Ecto neural progenitor cell (in vitro differentiated cells): ENCODE measurements around the gene SF1.
"Not testable (repeated sequence)": the region's sequence is repeated elsewhere in the genome, so short reads cannot be mapped to it uniquely, and the experiment has no call there.

Source experiments
- DNase-seq: peaks from one replicate; pipeline ENCODE4 v3.0.0-alpha.2; 2018; ENCODE audit warnings: low spot score

SF1 gene, protein sequence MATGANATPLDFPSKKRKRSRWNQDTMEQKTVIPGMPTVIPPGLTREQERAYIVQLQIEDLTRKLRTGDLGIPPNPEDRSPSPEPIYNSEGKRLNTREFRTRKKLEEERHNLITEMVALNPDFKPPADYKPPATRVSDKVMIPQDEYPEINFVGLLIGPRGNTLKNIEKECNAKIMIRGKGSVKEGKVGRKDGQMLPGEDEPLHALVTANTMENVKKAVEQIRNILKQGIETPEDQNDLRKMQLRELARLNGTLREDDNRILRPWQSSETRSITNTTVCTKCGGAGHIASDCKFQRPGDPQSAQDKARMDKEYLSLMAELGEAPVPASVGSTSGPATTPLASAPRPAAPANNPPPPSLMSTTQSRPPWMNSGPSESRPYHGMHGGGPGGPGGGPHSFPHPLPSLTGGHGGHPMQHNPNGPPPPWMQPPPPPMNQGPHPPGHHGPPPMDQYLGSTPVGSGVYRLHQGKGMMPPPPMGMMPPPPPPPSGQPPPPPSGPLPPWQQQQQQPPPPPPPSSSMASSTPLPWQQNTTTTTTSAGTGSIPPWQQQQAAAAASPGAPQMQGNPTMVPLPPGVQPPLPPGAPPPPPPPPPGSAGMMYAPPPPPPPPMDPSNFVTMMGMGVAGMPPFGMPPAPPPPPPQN

DNA sequence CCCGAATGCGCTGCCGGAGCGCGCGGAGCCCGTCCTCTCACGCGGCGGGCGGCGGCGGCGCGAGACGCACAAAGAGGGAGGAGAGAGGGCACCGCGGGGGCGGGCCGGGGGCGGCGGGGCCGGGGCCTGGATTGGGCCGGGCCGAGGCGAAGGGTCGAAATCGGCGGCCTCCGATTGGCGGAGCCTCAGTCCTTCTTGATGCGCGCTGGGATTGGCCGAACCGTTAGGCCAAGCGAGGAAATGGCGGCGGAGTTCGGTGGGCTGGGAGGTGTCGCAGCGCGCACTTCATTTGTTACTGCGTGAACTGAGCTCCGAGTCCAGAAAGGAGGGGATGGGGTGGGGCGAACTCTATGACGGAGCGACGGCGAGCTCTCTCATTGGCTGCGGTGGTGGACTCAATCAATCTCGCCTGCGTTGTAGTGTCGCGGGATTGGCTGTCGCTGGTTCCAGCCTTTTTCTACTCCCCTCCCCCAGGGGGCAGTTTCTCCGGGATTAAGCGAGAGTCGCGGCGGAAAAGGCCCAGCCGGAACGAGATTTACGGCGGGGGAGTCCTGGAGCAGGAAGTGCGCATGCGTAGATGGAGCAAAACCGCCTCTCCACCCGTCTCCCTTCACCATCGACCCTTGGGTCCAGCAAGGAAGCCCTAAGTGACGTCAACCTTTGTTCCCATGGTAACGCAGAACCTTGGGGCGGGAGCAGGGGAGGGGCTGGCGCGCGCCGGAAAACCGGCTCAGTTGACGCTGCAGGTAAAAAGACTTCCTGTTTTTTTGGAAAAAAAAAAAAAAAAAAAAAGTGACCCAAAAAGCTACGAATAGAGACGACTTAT, at the start of gene SF1:
Gene SF1 (minus strand): TSS at position 70 of the 826 bp plus-strand sequence. CDS start 150 bp downstream, outside the sequence.
- peak; percentile 100 for DNase-seq

DNA sequence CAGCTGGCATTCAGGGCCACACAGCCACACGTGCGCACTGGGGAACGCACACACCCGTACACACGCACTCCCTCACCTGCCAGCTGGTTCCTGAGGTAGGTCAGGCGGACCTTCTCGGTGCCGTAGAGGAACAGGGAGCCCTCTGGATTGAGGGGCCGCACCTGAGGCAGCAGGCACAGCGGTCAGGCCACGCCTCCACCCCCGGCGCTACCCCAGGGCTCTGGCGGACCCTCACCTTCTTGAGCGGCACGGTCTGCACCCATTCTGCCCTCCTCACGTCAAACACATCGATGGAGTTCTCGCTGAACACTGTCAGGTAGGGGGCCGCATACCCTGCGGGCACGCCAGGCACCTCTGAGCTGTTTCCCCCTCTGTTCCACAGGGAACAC, 49.1 kb upstream of the SF1 start:
- no peak for DNase-seq

DNA sequence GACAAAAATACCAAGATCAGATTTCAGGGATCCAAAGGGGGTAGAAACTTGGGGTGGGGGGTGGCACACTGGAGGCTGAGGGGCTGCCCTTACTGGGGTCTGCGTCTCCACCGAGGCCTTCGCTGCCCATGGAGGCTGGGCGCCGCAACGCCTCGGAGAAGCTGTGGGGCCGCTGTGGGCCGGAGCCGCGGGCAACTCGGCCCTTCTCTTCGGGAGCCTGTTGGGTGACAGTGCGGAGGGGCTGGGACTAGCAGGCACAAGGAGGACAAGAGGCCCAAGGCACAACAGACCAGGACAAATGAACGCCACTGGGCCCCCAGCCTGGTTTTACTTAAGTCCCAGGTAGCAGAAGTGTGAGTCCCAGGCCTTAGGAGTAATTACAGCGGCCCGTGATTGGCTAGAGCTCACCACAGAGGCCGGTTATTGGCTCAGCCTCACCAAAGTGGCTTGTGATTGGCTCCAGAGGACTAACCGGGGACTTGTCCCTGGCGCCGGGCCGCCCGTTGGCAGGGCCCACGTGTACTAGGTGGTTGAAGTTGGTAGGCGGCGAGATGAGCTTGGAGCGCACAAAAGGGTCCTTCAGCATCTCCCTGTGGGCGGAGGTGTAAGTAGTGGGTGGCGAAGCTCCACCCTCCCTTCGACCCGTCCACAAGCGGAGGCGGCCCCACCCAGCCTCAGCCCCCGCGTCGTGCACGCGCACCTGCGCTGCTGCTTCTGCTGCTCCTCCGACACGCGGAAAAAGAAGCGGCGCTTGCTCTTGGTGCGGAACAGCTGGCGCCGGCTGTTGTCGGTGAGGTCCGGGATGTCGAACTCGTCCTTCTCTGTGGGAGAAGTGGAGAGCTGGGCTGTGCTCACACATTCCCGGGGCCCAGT, 48.5 kb upstream of the SF1 start:
- no peak for DNase-seq

DNA sequence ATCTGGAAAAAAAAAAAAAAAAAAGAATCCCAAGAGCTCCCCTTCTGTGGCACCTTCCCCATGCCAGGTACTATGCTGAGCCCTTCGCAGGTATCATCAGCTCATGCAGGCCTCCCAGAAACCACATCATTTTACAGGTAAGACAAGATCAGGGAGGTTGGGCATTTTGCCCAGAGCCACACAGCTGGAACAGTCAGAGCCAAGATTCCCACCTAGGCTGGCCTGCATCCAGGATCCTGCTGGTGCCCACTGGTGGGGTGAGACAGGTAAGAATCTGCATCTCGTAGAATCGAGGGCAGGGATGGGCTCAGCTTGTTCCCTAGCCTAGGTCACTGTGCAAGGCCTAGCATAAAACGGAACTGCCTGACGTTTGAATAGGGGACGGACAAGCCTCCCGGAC, 47.7 kb upstream of the SF1 start:
- no peak for DNase-seq

DNA sequence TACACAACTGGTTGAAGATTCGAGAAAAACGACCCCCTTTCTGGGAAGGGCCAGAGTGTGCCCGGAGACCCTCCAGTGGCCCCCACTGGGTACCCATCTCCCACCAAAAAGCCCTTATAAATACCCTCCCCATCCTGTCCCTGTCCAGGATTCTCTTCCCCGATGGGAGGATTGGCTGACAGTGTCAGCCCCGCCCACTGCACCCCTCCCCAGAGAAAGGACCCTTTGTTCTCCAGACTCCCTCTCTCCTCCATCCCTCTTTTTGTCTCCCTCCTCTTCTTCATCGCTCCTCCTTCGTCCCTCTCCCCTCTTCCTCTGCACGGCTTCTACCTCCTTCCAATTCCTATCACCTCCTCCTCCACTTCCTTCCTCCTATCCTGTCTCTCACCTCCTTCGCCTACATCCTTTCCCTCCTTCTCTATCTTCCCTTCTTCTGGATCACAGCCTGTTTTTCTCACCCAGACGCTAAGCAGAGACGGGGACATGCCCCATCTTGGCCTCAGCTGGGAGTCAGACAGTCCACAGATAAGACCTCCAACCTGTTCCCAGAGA, 45.3 kb upstream of the SF1 start:
- no peak for DNase-seq

DNA sequence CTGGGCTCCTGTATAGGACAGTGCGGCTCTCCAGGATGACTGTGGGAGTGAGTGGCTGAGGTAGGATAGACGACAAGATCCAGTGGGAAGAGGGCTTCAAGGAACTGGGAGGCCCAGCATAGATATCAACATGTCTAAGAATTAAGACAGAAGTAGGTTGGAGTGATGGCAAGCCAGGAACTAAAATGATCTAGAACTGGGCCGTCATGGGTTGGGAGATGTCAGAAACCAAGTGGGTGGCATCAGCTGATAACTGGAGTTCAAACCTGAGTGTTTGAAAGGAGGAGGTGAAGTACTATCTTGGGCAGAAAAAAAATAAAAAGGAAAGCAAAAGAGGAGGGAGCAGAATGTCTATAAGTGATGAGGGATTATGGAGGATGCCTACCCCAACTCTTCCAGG, 39.1 kb upstream of the SF1 start:
- no peak for DNase-seq

DNA sequence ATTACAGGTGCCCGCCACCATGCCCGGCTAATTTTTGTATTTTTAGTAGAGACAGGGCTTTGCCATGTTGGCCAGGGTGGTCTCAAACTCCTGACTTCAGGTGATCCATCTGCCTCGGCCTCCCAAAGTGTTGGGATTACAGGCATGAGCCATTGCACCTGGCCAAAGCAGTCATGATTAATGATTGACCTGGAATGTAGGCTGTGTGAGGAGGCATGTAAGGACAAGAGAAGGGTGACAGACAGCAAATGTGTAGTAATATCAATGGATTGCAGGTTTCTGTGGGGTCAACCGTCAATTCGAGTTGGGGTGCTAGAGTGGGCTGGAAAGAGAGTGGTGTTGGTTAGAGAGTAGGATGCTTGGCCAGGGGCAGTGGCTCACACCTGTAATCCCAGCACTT, 37.1 kb upstream of the SF1 start:
- not testable (repeated sequence) for DNase-seq

DNA sequence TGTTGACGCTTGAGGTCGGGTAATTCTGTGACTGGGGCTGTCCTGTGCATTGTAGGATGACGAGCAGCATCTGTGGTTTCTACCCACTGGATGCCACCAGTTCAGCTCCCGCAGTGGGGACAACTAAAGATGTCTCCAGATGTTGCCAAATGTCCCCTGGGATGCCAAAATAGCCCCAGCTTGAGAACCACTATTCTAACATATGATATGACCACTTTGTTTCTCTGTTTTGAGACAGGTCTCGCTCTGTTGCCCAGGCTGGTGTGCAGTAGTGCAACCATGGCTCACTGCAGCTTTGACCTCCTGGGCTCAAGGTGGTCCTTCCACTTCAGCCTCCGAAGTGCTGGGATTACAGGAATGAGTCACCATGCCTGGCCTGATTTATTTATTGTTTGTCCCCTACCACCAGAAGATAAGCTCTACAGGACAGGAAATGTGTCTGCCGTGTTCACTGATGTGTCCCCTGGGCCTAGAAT, 36.4 kb upstream of the SF1 start:
- no peak for DNase-seq

DNA sequence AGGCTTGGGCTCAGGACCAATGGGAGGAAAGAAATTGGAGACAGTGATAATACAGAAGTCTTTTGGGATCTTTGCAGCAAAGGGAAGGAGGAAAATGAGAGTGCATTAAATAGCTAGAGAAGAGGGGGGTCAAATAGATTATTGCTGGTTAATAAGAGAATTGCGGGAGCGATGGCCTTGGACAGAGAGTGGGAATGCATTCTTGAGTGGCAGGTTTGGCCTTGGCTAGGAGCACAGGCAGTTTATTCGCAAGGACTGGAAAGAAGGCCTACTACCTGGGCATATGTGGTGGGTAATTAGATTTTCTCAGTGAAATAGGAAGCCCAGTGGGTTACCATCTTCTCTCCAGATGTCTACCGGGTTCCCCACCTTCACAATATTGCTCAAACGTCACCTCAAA, 35.5 kb upstream of the SF1 start:
- DNase-seq: no peak

DNA sequence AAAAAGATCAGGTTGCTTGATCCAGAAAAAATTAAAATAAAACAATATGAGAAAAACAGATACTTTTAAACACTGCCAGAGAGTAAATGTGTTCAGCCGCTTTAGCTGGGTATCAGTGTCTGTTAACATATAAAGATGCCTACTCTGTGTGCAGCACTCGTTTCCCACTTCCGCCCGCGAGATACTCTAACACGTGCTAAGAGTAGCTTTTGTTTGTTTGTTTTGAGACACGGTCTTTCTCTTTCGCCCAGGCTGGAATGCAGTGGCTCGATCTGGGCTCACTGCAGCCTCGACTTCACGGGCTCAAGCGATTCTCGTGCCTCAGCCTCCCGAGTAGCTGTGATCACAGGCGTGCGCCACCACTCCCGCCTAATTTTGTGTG, 32.5 kb upstream of the SF1 start:
- no peak for DNase-seq

DNA sequence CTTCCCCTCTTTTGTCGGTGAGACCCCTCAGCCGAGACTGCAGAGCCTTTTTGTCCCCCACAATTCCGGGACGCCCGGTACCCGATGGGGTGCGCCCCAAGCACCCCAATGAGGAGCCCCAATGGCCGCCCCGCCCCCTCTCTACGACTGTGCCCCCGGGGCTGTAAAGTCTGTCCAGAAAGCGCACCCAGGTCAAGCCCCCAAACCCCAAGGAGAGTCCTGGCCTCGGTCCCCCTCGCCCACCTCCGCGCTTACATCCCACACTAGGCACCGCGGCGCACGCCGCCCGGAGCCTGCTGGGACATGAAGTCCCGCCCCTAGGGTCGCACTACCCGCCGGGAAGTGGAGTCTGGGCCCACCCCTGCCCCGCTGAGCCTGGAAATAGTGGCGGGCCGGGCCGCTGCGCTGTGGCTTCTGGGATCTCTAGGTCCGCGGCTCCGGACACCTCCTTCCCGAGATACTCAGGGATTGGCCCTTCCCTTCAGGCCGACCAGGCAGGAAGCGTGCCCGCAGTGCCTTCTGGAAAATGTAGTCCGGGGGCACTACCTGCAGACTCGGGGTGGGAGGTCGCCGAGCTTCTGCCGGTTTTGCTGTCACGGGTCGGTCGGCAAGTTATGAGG, 32.0 kb upstream of the SF1 start, which contains the start of gene MEN1:
Gene MEN1 (minus strand): TSS at position 281 of the 620 bp plus-strand sequence. CDS start 442 bp downstream, outside the sequence.
- peak; percentile 97 for DNase-seq

DNA sequence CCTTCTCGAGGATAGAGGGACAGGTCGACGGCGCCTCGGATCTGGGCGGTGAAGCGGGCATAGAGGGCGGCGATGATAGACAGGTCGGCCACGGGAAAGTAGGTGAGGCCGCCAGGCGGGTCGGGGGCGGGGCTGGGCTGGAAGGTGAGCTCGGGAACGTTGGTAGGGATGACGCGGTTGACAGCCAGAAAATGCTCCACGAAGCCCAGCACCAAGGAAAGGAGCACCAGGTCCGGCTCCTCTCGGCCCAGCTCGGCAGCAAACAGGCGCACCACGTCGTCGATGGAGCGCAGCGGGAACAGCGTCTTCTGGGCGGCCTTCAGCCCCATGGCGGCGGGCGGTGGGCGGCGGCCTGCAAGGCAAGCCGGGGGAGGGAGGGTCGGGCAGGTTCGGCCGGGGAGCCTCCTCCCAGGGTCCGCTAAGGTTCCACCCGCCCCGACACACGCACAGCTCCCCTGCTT, 31.5 kb upstream of the SF1 start:
- DNase-seq: peak; percentile 70

DNA sequence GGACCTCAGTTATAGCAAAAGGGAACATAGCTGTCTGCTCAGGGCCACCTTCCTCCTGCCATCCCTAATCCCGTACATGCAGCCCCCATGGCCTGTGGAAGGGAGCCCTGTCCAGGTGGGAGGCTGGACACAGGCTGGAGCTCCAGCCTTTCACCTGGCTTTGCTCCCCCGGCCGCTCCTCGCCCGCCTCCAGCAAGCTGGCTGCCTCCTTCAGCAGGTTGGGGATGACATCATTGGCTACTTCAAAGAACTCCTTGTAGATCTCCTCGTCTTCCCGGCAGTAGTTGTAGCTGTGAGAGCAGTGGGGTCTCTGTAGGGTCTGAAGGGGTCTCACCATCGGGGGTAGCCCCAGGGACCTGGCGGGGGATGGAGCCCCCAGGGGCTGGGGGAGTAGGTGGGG, 27.1 kb upstream of the SF1 start:
- DNase-seq: no peak

DNA sequence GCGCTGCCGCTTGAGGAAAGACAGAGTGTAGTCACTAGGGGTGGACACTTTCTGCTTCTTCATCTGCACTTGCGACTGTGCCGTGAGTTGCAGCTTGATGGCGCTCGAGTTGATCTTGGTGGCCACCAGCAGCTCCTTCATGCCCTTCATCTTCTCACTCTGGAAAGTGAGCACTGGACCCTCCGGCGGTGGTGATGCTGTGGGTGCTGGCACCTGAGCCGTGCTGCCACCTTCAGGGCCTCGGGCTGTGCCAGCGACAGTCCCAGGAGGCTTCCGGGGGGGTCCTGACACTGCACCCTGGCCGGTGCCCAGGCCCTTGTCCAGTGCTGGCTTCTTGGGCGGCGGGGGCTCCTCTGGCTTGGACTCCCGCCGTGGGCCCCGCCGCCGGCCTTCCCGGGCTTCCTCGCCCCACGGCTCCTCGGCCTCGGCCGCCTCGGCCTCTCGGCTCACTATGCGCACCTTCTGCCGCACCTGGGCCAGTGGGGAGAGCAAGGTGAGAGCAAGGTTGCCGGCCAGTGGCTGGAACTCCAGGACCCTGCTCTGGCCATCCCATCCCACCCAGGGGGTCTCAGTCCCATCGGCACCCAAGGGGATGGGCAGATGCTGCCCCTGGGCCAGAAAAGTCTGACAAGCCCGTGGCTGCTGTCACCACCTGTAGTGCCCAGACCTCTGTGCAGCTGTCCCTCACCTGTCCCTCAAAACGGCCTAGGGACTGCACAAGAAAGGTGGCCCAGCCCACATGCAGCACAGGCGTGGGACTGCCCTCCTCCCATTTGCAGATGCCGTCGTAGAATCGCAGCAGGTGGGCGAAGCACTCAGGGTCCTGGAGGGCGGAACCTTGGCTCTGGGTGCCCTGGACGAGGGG, 26.2 kb upstream of the SF1 start:
- DNase-seq: no peak

DNA sequence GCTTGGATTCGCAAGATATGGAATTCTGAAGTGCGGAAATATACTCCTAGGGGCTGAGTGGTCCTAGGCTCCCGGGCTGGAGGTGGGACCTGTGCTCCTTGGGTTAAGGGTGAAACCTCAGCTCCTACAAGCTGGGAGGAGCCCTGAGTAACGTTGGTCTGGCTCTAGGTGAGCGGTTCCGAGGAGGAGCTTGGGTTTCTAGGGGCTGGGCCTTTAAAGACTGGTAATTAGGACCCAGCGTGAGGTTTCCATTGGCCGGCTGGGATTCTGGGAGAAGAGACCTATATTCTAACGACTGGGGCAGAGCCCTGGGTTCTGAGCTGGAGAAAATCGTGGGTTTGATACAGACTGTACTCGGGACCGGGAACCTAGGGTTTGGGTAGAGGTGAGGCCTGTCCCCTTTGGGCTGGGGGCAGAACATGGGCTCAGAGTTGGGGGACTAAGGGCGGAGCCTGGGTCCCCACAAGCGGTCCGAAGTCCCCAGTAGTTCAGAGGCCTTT, 25.6 kb upstream of the SF1 start:
- DNase-seq: no peak

DNA sequence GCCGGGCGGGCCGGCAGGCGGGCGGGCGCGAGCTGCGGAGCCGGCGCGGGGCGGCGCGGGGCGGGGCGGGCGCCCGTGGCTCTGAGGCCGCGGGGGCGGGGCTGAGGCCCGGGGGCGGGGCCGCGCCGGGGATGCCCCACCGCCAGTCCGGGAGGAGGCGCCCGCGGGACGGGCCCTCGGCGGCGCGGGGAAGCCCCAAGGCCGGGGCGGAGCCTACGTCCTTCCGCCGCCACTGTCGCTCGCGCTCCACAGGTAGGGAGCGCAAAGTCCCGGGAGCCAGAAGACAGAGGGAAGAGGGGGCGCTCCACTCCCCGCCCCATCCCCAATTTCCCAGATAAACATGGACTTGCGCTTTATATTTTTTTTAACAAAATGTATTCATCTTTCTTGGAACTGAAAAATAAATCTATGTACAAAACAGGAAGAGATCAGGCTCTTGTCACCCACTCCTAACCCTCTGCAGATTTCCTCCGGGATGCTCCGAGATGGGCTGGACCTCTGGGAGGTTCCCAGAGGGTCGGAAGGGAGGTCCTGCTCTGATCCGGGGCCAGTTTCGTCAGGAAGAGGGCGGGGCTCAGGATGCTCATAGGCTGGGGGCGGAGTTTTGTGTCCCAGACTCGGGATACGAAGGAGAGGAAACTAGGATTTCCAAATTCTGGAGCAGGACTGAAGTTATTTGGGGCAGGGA, 25.0 kb upstream of the SF1 start, which contains the start of gene MAP4K2:
Gene MAP4K2 (minus strand): TSS at position 57 of the 688 bp plus-strand sequence. CDS start 65 bp downstream, outside the sequence.
- peak; percentile 88 for DNase-seq

DNA sequence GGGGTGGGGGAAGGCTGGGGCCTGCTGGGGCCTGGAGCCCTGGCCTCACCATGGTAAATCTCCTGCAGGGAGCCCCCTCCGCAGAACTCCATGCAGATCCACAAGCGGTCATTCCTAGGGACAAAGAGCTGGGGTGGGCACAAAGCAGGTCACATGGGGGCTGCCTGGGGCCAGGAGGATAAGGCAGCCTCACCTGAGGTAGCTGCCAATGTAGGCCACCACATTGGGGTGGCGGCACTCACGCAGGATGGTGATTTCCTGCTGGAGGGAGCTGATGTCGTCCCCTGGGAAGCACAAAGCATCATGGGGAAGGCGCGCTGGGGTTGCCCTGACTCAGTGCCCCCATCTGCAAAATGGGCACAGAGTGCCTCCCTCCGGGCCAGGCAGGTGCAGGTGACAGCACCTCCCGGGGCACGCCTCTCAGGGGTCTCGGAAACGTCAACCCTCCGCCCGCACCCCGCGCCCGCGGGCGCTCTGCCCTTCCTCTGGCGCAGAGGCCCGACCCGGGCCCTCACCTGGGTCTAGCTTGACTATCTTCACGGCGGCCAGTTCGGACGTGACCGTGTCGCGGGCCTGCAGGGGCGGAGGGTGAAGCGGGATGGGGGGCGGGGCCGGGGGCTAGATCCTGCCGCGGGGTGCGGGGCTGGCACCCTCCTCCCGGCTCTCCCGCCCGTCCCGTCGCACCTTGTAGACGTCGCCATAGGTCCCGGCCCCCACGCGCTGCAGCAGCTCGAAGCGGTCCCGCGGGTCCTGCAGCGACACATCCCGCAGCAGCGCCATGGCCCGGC, 24.2 kb upstream of the SF1 start:
- no peak for DNase-seq
